GM19455 (cell line): ENCODE measurements around the gene FAM76B.
A peak's percentile ranks its signal among the peaks of the same experiment; 100 is the strongest.

ENCODE experiments used
- ATAC-seq: cut with Tn5 transposase; IDR thresholded peaks from one replicate; pipeline ENCODE4 v1.9.1; 2021; ENCODE audit not compliant: unreplicated experiment

The FAM76B gene

GRCh38 chr11:95792700-95793099 lies 3.1 kb upstream of the FAM76B start:
- ATAC-seq: no peak

- ATAC-seq: no peak
These were observed 2.6 kb upstream of the FAM76B start for GRCh38 chr11:95792200-95792599.

GRCh38 chr11:95791709-95792033 lies 2.1 kb upstream of the FAM76B start:
- no peak for ATAC-seq

- peak; percentile 15 for ATAC-seq
These were observed 1.5 kb upstream of the FAM76B start for GRCh38 chr11:95790933-95791708.

- ATAC-seq: peak; percentile 65
These were observed 746 bp upstream of the FAM76B start, which contains the start of gene CEP57 for GRCh38 chr11:95790123-95790932. Gene CEP57 (plus strand): TSS chr11:95790498. CDS start chr11:95790699, 201 bp downstream.

- no peak for ATAC-seq
These were observed 569 bp downstream of the FAM76B start for GRCh38 chr11:95788921-95789505.

- no peak for ATAC-seq
These were observed 9.0 kb downstream of the FAM76B start for GRCh38 chr11:95780544-95780943.

GRCh38 chr11:95778699-95779098 lies 10.9 kb downstream of the FAM76B start:
- ATAC-seq: no peak

GRCh38 chr11:95776859-95777258 lies 12.7 kb downstream of the FAM76B start:
- no peak for ATAC-seq

- no peak for ATAC-seq
These were observed 21.1 kb downstream of the FAM76B start for GRCh38 chr11:95768521-95768920.

GRCh38 chr11:95767498-95767897 lies 22.1 kb downstream of the FAM76B start:
- no peak for ATAC-seq

GRCh38 chr11:95766701-95767100 lies 22.9 kb downstream of the FAM76B start:
- ATAC-seq: no peak

GRCh38 chr11:95764267-95764898 lies 25.2 kb downstream of the FAM76B start:
- peak; percentile 62 for ATAC-seq

- no peak for ATAC-seq
These were observed 27.0 kb downstream of the FAM76B start for GRCh38 chr11:95762534-95762933.

GRCh38 chr11:95760941-95761340 lies 28.6 kb downstream of the FAM76B start:
- ATAC-seq: no peak

GRCh38 chr11:95751515-95751914 lies 38.1 kb downstream of the FAM76B start:
- no peak for ATAC-seq

GRCh38 chr11:95750101-95750500 lies 39.5 kb downstream of the FAM76B start:
- no peak for ATAC-seq

GRCh38 chr11:95739108-95739938 lies 50.3 kb downstream of the FAM76B start:
- no peak for ATAC-seq

GRCh38 chr11:95736809-95737208 lies 52.8 kb downstream of the FAM76B start:
- ATAC-seq: no peak

GRCh38 chr11:95736355-95736754 lies 53.2 kb downstream of the FAM76B start:
- no peak for ATAC-seq
